HG03060 (cell line): ENCODE data around the gene PAAF1.
A peak's percentile ranks its signal among the peaks of the same experiment; 100 is the strongest.

Experiments used
- ATAC-seq: cut with Tn5 transposase; IDR thresholded peaks from one replicate; pipeline ENCODE4 v1.9.1; 2021; ENCODE audit warnings: low read depth, moderate number of reproducible peaks; ENCODE audit not compliant: unreplicated experiment

PAAF1 gene

DNA sequence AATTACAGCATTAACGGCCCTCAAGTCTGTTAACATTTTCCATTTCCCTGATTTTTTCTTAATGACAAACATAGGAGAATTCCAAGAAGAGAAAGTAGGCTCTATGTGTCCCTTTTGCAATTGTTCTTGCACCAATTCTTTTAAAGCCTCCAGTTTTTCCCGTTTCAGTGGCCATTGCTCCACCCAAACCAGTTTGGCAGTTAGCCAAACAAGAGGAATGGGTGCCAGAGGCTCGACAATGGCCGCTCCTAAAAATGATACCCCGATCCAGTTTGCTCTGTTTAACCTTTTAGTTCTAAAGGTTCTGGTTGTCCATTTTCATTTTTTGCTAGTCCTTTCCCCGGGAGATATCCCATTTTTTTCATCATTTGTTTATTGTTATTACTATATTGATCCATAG, 67.3 kb downstream of the PAAF1 start:
- ATAC-seq = no peak

DNA sequence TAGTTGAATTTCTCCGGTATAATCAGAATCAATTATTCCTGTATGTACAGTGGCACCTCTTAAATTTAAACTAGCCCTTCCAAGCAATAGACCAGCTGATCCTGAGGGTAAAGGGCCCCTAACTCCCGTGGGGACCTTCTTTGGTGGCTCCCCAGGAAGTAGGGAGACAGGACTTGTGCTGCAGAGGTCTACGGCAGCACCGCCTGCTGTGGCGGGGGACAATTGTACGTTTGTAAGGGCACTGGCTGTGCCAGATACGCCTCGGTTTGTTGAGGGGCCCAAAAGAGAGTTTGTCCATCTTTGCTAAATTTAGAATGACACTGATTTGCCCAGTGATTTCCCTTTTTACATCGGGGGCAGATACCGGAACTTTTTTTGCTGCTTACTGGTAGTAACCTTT, 68.1 kb downstream of the PAAF1 start:
- ATAC-seq = no peak

DNA sequence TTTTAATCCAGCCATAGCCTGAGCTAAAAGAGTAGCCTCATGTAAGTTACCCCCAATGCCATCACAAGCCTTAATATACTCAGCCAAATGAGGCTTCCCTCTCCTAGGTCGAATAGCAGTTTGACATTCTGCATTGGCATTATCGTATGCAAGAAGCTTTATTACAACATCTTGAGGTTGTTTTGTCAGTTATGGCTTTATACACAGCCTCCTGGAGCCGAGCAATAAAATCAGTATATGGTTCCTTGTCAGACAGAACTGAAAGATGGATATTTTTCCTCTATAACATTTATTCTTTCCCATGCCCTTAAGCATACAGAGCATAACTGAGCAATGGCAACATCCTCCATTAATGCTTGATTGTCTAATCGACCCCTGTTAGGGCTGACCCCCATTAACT, 68.6 kb downstream of the PAAF1 start:
- no peak for ATAC-seq

DNA sequence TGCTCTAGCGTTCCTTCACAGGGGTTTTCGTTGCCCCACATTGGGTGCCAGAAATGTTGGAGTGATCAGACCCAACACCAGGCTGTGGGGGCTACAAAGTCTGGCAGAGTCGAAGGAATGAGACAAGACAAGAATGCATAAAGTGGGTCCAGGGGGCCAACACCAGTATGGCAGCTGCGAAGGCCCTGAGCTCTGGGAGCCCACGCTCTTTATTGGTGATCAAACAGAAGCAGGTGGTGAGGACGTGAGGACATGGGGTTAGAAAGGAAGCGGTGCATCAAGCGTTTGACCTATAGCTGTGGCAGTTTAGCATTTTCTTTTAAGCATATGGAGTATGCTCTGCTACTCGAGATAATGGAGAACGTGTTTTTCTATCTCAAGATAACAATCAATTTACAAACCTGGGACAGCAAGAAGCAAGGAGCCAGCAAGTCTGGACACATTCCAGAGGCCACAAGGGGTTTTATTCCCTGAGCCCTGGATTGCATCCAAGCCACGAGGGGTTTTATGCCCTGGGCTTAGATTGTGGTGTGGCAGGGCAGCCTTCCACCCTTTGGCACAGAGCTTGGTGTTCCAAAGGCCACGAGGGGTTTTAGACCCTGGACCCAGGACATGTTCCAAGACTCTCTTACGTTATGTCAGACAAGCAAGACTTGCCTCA, 70.1 kb downstream of the PAAF1 start:
- ATAC-seq = no peak

DNA sequence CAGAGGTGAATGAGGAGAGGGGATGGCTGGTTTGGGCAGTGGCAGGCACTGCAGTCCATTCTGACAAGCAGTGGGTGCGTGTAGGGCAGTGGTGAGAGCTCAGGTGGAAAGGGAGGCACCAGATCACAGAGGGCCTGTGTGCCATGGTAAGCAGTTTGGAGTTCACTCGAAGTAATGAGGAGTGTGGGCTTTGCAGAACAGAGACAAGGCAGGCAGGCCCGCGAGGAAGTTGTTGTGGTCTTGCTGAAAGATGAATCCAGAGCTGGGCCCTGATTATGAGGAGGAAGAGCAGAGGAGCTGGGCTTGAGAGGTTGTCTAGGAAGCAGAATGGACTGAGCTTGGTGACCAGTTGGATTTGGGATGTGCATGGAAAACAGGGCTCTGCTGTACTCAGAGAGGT, 72.4 kb downstream of the PAAF1 start:
- ATAC-seq = no peak

DNA sequence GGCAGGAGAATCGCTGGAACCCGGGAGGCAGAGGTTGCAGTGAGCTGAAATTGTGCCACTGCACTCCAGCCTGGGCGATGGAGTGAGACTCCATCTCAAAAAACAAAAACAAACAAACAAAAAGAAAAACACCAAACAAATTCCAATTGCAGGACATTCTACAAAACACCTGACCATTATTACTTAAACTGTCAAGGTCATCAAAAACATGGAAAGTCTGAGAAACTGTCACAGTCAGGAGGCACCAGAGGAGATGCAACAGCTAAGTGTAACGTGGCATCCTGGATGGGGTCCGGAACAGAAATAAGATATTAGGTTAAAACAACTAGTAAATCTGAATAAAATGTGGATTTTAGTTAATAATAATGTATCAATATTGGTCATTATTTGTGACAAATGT, 73.1 kb downstream of the PAAF1 start:
- no peak for ATAC-seq

DNA sequence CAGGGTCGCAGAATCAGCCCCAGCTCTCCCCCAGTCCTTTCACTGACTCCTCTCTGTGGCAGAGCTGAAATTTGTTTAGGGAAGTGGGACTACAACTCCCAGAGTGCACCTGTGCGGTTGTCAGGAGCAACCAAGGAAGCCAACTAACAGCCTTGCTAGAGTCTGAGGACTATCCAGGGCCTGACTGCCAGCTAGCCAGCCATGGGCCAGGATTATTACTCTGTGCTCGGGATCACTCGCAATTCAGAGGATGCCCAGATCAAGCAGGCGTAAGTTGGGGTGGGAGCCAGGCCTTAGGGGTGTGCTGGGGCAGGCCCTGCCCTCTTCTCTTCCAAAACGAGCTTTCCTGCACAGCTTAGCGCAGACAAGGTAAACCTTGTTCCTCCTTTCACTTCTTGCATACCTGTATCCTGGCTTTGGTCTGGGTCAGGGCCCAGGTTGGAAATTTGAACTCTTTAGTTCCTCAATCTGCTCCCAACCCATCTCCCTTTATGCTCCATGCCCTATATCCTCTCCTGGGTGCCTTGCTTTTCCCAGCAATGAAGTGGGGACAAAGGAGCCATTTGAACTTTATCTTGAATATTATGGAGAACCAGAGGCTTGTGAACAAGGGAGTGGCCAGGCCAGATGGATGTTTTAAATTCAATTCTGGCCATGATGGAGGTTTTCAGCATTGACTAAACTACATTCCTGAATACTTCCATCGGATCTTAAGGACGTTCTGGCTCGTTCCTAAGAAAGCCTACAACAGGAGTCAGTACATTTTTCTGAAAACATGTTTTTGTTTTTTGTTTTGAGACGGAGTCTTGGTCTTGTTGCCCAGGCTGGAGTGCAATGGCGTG, 74.3 kb downstream of the PAAF1 start, which contains the start of gene DNAJB13:
TSS of gene DNAJB13 (plus strand) at position 158 of the 842 bp plus-strand sequence. CDS start at position 202, 44 bp downstream.
- peak; percentile 61 for ATAC-seq

DNA sequence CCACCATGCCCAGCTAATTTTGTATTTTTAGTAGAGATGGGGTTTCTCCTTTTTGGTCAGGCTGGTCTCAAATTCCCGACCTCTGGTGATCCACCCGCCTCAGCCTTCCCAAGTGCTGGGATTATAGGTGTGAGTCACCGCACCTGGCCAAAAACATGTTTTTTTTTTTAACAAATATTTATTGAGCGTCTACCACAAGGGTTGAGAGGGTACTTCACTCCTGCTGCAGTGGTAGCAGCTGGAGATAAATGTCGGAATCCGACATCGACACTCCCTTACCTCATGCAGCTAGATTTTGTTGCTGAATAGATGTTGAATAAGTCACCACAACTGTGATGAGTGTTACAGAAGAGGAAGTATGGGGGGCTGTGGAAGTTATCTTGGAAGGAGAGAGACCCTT, 75.0 kb downstream of the PAAF1 start:
- no peak for ATAC-seq

DNA sequence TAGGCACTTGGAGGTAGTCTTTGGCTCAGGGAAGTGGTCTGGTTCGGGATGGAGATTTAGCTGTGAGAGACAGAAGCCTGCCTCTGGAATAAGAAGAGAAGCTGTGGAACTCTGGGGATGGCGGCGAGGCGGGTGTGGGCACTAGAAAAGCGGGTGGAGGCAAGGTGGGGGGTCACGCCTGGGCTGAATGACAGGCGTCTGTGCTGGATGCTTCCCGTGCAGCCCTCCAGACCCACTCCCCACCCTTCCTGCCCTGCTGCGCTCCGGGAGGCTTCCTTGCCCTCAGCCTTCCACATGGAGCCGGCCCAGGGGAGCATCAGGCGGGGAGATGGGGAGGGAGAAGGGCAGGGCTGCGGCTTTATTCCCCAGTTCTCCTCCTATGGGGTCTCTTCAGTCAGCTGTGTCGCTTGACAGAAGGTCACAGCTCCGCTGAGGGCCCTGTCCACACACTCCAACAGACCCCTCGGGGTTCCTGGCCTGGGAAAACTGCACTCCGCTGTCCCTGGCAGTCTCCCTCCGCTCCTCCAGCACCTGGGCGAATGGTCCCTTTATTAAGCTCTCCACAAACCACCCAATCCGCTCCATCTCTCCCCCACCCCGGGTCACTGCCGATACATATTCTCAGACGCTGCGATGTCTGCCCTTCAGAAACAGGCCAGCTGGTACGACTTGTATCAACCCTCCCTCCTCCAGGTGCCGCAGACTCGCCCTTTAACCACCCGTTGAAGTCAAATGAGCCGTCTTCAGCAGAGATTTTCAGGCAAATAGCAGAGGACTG, 80.3 kb downstream of the PAAF1 start:
- no peak for ATAC-seq

DNA sequence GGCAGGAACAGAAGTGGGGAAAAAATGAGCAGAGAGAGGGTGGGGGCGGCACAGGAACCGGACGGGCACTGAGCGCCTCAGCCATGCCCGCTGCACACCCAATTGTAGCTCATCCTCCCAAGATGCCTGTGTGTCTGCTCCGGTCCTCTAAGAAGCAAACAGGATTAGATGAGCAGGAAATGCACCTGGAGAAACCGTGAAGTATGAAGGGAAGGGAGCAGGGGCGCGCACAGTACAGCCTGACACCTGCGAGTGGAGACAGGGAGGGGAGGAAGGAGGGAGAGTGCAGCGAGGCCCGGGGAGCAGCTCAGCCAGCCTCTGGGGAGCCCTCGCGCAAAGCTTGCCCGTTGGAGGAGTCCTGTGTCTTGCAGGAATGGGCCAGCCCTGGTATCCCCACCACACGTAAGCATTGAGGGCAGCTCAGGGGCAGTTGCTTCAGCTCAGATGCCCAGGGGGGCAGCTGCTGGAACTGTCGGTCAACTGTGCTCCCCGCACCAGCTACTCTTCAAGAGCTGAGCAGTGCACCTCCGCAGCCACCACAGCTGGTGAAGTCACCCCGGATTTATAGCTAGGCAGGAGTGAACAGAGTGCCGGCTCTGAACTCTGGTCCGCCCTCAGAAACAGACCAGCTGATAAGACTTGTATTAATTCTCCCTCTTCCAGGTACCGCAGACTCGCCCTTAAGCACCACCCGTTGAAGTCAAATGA, 81.0 kb downstream of the PAAF1 start:
- no peak for ATAC-seq

DNA sequence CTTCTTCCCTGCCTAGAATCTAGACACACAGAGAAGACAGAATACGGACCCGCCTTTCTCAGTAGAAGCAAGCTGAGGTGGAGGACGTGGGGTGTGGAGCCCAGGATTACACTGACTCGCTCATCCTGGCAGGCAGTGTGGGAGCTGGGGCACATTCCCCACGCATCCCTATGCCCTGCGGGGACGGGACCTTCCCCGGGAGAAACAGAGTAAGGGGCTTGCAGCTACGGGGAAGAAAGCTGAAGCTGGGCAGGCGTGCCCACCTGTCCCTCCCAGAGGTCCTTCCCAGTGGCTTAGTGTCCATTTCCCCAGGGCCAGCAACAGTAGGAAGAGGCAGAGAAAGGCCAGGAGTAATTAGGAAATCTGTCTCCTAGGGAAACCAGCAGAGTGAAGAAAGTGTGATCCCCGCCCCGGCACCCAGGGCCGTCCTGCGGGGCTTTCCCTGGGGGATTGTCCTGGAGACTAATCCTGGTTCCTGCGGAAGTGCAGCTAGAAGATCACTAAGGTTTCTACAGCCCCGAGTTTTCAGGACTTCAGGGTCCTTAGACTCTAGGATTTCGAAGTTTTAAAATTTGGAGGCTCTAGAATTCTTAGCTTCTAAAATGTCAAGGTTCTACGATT, 81.8 kb downstream of the PAAF1 start:
- no peak for ATAC-seq

DNA sequence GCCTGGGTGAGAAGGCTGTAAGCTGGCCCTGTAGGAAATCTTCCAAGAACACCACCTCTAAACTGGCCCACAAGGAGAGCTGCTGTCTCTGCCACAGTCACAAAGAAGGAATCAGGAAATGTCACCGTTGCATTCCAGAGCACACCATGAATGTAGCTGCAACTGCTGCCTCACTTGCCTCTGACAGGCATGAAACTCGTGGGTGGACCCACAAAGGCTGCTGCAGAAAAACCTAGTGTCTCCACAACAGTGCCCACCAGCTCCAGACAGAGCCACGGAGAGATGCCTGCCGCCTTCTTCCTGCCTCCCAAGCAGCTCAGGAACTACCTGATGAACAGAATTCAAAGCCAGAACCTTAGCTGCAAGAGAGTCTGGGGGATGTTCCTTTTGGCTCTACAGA, 84.5 kb downstream of the PAAF1 start:
- ATAC-seq = no peak

DNA sequence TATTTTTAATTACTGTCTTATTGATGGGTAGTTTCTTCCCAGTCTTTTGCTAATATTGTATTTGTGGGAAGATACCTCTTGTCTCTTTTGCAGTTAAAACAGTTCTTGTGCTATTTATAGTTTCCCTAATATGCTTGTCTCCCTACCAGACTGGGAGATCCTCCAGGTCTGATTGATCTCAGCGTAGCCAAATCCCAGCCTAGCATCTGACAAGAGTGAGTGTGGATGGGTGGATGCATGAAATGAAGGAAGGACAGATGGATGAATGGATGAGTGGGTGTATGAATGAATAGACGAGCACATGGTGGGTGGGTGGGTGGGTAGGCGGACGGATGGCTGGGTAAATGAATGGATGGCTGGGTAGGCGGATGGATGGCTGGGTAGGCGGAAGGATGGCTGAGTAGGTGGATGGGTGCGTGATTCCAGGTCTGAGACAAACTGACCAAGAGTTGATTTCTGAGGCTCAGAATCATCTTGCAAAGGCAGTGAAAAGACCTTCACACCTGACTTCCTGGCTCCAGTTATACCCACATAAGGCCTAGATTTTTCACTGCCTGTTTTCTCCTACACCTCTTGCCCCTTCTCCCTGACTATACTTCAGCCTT, 85.4 kb downstream of the PAAF1 start:
- no peak for ATAC-seq

DNA sequence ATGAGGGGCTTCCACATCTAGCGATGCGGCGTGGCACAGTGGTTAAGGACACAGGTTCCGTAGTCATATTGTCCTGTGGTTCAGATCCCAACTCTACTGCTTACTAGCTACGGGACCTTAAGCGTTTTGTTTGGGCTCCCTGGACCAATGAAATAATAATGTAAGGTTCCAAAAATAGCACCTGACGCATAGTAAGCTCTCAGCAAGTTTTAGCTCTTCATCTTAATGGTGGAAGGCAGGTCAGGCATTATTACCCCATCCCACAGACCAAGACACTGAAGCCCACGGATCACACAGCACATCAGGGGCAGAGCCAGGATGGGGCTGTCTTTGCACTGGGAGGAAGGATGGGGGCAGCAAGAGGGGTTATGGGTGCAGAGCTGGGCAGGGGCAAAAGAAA, 87.1 kb downstream of the PAAF1 start:
- no peak for ATAC-seq

DNA sequence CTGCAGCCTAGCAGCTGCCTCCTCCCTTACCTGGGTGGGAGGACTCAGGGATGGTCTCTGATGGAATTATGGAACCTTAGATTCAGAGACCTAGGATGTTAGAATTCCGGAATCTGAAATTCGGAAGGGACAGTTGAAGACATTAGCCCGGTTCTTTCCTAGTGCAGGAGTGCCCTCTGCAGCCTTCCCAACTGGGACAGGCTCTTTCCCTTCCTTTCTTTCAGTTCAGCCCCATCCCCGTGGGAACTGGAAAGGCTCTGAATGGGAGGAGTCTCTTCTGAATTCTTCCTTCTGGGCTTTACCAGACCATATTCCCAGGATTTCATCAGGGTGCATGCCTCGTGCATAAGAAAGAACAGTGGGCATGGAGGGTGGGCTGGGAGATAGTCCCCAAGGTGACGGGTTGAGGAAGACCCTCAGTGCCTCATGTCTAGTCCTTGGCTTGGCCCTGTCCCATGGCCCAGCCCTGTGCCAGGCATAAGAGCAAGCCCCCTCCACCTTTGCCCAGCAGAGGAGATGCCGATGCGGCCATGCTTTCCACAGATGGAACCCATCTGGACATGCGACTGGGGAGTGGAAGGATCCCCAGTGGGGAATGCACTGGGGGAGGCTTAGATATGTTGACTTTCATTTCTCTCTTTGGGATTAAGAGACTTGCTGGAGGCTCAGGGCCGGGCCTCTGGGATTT, 88.4 kb downstream of the PAAF1 start:
- no peak for ATAC-seq

DNA sequence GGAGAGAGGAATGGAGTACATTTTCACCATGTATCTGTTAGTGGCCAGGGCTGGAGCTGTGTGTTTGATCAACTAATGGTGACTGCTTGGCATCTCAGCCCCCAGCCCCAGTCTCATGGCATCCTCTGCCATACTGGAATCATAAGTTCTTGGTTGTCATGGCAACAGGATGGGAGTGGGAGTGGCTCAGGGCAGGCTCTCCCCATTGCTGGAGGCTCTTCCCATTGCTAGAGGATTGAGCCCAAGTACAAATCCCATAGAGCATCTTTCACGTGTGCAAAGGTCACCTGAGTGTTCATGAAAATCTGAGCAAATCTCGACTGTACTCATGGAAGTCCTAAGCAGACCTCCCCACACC, 88.9 kb downstream of the PAAF1 start:
- ATAC-seq = no peak

DNA sequence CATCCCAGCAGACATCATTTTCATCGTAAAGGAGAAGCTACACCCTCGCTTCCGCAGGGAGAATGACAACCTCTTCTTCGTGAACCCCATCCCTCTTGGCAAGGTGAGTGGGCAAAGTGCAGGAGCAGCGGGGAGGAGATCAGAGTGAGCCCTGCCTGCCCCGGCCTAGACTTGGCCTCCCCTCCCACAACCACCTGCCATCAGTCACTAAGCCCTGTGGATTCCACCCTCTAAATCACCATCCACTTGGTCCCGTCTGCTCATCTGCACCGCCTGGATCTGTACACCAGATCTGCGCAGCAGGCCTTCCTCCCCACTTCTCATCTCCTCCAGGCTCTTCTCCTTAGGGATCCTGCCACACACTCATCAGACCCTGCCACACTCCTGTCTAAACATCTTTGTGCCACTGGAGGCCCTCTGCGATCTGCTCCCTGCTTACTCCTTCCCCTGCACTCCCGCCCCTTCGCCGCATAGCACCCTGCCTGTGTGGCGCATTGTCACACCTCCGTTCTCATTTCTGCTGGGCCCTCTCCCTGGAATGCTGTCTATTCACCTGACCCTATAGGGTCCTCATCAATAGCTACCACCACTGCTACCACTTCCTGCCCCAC, 91.7 kb downstream of the PAAF1 start:
- no peak for ATAC-seq

DNA sequence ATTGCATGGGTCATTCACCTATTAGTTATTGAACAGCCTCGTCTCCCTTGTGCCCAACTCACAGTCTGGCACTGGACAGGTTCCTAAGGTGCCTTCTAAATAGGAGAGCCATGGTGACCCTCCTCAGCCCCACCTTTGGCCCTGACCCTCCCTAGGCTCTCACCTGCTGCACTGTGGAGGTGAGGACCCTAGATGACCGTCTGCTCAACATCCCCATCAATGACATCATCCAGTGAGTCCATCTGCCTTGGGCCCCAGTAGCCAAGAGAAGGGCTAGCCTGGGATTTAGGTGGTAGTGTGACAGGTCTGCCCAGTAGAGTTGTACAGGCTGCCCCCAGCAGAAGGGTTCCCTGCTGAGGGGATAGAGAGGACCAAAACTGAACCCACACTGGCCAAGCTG, 92.3 kb downstream of the PAAF1 start:
- ATAC-seq = no peak
